HG02610 (cell line): ENCODE measurements around the gene TSGA10IP.

Experiments
- ATAC-seq: cut with Tn5 transposase; IDR thresholded peaks from one replicate; pipeline ENCODE4 v1.9.1; 2021; ENCODE audit warnings: mild to moderate bottlenecking, moderate library complexity; ENCODE audit not compliant: unreplicated experiment

The TSGA10IP gene

GRCh38 chr11:65917434-65918210 lies 27.7 kb upstream of the TSGA10IP start:
- no peak for ATAC-seq

DNA sequence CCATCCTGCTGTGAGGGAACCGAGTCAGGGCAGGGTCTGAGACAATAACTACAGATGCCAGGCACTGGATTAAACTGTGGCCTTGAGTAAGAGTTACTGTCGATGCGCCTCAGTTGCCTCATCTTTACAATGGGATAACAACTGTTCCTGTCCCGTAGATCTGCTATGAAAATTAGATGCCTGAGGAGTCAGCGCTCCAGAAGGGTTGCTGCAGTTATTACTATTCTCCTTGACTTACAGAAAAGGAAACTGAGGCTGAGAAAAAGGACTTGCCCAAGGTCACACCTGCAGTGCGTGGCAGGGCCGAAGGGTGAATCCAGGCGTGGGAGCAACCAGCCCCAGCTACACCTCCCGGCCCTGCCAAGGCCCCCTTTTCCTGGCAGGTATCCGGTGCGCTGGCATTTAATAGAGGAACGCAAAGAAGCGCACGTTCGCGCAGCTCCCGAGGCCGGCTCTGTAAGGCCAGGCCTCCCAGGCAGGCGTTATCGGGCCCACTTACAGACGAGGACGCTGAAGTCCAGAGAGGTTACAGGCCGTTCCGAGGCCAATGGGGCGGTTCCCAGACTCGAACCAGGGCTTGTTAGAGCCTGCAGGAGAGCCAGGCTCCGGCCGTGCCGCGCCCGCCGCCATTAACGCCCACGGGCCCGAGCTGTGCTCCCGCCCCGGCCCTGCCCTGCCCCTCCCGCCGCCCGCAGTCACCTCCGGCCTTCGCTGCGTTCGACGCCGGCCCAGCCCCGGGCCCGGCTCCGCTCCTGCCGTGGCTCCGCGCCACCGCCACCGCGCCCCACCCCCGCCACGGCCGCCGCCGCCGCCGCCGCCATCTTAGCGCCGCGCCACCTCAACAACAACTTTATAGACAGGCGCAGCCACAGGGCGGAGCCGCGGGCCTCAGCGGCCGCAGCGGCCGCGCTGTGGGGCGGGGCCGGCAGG lies 26.8 kb upstream of the TSGA10IP start, which contains the start of gene C11orf68:
TSS of gene C11orf68 (minus strand) at position 852 of the 930 bp plus-strand sequence. CDS start at position 821, 31 bp downstream.
- peak; percentile 45 for ATAC-seq

- peak; percentile 82 for ATAC-seq
Measured at GRCh38 chr11:65919141-65919572, 26.1 kb upstream of the TSGA10IP start, which contains the start of gene DRAP1. DRAP1 (plus strand) TSS chr11:65919426; CDS start chr11:65919502, 76 bp downstream.

DNA sequence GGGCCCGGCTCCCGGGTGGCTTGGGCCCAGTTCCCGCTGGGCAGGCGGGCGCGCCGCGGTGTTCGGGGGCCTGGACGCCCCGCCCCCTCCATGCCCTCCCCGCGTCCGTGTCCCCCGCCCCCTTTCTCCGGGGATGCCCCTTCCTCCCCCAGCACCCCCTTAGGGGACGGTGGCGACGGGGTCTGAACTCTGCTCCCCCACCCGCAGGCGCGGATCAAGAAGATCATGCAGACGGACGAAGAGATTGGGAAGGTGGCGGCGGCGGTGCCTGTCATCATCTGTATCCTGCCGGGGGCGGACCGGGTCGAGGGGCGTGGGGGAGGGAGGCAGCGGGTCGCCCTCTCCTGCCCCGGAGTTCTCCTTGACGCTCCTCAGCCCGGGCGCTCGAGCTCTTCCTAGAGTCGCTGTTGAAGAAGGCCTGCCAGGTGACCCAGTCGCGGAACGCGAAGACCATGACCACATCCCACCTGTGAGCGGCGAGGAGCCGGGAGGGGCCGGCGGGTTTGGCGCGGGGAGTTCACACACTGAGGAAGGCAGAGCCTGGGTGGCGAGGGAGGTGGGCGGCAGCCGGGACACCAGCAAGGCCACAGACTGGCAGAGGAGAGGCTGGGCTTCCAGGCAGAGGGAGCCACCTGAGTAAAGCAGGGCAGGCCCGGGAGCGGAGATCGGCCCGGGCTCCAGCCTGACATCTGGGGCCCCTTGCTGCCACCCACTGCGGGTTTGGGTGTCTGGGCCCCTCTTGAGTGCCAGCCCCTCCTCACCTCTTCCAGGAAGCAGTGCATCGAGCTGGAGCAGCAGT lies 25.5 kb upstream of the TSGA10IP start:
- ATAC-seq, result peak; percentile 28

- no peak for ATAC-seq
Measured at GRCh38 chr11:65920372-65920802, 24.9 kb upstream of the TSGA10IP start.

DNA sequence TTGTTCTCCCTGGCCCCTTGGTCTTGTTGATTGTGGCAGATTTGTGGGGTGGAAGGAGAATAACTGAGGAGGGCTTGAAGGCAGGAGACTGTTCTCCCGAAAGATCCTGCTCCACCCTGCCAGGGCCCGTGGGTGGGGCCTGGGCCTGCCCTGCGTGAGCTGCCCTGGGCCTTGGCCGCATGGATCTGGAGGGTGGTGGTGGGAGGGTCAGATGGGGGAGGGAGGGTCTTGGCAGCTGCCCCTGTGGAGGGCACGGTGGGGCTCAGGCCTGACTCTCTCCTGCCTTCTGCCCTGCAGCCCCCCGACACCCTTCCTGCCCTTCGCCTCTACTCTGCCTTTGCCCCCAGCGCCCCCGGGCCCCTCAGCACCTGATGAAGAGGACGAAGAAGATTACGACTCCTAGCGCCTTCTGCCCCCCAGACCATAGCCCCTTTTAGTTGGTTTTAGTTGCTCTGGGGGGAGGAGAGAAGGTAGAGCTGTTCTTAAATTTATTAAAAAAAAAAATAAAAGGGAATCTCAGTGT lies 24.2 kb upstream of the TSGA10IP start:
- no peak for ATAC-seq

DNA sequence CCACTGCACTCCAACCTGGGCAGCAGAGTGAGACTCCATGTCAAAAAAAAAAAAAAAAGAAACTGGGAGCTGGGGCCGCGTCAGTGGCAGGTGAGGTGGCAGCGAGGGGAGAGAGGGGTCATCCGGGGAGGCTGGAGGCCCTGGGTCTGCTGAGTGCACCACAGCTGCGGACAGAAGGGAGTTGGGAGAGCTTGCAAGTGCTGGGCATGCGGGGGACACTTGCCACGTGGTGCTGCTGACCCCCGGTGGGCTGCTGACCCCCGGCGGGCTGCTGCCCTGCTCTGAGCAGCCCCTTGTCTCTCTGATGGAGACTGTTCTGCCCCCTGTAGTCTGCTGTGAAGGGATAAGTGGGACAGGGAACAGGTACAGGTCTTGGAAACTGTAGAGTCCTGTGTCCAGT lies 23.4 kb upstream of the TSGA10IP start:
- ATAC-seq, result no peak

DNA sequence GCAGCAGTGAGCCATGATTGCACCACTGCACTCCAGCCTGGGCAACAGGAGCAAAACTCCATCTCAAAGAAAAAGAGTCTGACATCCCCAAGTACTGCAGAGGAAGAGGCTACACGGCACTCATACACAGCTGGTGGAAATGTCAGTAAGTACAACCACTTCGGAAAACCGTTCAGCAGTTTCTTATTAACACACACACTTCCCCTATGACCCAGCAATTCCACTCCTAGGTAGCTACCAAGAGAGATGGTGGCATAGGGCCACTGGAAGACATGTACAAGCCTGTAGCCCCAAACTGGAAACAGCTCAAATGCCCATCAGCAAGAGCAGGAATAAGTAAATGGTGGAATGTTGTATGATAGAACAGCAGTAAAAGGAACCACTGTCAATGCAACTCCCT lies 22.7 kb upstream of the TSGA10IP start:
- no peak for ATAC-seq

DNA sequence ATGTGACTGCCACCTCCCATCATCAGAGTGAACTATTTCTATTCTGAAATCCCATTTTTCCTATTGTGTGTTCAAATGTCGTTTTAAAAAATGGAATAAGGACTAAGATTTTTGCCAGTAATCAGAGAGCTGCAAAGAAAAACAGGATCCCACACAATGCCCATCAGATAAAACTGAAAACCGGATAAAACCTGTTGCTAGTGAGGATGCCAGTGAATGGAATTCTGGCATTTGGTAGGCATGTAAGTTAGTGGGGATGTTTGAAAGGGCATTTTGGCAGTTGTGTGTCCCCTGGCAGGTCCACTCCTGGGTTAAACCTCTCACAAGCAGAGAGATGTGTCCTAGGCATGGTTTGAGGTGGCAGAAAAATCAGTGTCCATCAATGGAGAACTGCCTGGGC lies 19.9 kb upstream of the TSGA10IP start:
- no peak for ATAC-seq

- peak; percentile 77 for ATAC-seq
Measured at GRCh38 chr11:65927904-65928397, 17.3 kb upstream of the TSGA10IP start.

GRCh38 chr11:65928667-65929066 lies 16.6 kb upstream of the TSGA10IP start:
- ATAC-seq, result no peak

- no peak for ATAC-seq
Measured at GRCh38 chr11:65931773-65932557, 13.3 kb upstream of the TSGA10IP start.

GRCh38 chr11:65932558-65932919 lies 12.7 kb upstream of the TSGA10IP start:
- ATAC-seq, result no peak

DNA sequence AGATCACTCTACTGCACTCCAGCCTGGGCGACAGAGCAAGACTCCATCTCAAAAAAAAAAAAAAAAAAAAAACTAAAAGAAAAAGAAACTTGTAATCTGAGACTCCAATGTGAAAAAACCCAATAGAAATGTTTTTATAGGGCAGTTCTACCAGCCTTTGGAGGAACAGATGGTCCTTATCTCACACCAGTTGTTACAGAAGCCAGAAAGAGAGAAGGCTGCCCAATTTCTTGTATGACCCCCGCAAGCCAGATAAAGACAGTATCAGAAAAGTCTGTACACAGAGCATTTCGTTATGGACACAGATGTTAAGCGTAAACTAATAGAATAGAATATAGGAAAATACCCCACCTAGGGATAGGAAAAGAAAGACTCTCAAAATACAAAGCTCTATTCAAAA lies 11.3 kb upstream of the TSGA10IP start:
- ATAC-seq, result no peak

GRCh38 chr11:65937766-65938165 lies 7.5 kb upstream of the TSGA10IP start:
- no peak for ATAC-seq

GRCh38 chr11:65941720-65942310 lies 3.5 kb upstream of the TSGA10IP start:
- ATAC-seq, result no peak

DNA sequence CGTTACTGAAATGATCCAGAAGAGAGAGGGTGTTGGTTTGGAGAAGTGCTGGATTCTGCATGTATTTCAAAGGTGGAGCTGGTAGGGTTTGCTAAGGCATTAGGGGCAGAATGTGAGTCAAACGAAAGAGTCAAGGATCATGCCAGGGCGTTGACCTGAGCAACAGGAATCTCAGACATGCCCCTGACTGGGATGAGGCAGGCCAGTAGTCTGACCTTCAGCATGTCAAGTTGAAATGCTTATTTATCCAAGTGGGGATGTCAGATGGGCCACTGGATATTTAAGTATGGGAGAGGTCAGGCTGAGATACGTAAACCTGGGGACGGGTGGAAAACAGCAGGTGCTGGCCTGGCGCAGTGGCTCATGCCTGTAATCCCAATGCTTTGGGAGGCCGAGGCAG lies 2.7 kb upstream of the TSGA10IP start:
- ATAC-seq, result no peak

DNA sequence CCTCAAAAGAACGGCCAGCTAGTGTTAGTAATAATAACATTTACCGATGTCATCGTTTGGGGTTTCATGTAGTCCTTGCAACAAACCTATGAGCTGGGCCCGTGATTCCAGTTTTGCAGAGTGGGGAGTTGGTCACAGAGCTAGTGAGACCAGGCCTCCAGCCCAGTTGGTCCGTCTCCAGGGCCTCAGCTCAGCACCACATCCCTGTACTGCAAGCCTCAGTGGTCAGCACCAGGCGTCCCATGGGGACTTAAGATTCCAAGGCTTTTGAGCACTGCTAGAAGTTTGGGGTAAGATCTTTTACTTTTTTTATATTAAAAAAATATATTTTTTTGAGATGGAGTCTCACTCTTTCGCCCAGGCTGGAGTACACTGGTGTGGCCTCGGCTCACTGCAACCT lies 1.1 kb upstream of the TSGA10IP start:
- ATAC-seq, result no peak

- ATAC-seq, result no peak
Measured at GRCh38 chr11:65944767-65945166, 513 bp upstream of the TSGA10IP start.
